HG02798 (cell line): Measurements from ENCODE around the gene OR6P1.

Source experiments
- ATAC-seq: cut with Tn5 transposase; IDR thresholded peaks from one replicate; pipeline ENCODE4 v1.9.1; 2021; ENCODE audit warnings: mild to moderate bottlenecking; ENCODE audit not compliant: unreplicated experiment, poor library complexity

OR6P1 gene, protein sequence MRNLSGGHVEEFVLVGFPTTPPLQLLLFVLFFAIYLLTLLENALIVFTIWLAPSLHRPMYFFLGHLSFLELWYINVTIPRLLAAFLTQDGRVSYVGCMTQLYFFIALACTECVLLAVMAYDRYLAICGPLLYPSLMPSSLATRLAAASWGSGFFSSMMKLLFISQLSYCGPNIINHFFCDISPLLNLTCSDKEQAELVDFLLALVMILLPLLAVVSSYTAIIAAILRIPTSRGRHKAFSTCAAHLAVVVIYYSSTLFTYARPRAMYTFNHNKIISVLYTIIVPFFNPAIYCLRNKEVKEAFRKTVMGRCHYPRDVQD

DNA sequence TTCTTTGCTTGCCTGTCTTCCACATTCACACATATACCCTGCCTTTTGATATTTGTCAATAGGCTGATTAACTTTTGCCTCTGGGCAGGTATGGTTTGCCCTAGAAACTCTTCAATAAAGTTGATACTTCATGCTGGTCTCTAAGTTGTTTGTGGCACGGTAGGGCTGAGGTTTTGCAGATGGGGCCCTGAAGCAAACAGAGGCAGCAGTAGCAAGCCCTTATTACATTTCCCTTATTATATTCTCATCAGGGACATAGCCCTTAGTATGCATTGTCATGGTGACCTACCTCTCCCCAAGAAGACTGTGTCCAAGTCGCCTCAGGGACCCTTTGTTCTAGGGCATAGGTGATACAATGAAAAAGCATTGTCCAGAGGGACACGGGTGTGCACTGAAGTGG is at the start of gene OR6P1:
OR6P1 (minus strand) TSS at position 101 of the 400 bp plus-strand sequence. CDS start 6,976 bp downstream, outside the sequence.
- no peak for ATAC-seq

DNA sequence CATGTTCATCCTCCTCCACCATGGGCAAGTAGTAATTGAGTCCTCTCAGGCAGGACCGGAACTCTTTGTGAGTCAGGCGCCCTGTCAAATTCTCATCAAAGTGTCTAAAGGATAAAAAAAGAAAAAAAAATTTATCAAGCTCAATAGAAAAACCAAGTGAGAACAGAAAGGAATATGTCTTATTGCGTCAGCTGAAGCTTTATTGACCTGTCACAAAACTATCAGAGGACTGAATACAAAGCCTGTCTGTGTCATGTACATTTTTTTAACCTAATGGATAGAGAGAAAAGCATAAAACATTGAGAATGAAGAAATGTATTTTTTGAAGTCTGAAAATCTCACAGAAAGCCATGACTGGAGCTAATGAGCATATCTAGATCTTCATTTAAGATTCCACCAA is 43.4 kb upstream of the OR6P1 start:
- no peak for ATAC-seq

DNA sequence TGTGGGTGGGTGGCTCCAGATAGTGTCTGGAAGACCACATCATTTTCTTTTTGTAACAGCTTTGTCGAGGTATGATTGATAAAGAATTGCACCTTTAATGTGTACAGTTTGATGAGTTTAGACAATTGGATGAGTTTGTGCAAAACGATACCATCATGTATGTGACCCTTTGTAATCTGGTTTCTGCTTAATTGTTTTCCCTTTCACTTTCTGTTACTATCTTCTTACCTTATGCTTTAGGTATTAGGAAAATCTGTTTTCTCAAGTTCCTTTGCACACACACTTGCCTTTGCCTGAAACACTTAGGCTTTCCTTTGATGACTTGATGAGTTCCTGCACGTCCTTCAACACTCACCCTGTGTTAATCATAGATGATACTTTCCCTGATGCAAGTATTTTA is 41.5 kb upstream of the OR6P1 start:
- no peak for ATAC-seq

DNA sequence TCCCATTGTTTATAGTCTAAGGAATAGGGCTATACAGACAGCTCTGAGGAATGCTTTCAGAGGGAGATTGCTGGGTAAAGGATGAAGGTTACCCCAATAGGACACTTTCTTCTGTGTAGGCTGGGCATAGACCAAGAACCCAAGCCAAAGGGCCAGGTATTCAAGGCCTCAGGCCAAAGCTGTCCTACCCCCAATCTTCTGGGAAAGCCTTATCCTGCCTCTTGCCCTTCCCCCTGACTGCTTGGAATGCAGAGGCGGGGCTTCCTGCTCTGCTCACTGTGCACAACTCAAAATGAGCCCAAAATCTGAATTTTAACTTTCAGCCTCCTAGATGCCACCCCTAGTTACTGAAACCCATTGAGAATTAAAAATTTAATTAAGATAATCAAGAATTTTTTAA is 36.9 kb upstream of the OR6P1 start:
- no peak for ATAC-seq

DNA sequence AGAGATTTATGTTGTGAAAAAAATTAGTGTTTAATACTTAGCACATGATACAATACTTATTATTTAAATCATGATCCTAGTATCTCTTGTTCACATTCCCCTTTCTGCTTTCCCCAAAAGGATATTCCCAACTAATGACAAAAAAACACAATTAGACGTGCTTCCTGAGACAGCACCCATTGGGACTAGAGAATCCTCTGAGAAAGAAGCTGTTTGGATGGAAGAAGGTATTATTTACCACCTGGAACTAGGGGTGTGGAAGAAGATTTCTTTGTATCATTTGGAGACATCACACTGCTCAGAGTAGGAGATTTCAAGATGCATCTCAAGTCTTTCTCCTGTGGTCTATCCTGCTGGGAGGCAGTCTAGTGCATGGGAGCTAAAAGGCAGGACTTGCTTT is 34.6 kb upstream of the OR6P1 start, which contains the start of gene OR10Z1:
OR10Z1 (plus strand) TSS at position 301 of the 400 bp plus-strand sequence. CDS start 1,171 bp downstream, outside the sequence.
- ATAC-seq = no peak

DNA sequence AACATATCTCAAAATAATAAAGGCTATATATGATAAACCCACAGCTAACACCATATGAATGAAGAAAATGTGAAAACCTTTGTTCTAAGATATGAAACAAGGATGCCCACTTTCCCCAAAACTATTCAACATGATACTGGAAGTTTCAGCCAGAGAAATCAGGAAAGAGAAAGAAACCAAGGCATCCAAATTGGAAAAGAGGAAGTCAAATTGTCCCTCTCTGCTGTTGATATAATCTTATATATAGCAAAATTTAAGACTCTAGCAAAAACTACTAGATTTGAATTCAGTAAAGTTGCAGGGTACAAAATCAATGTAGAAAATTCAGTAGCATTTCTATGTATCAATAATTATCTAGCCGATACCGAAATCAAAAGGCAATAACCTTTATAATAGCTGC is 30.4 kb upstream of the OR6P1 start:
- no peak for ATAC-seq

DNA sequence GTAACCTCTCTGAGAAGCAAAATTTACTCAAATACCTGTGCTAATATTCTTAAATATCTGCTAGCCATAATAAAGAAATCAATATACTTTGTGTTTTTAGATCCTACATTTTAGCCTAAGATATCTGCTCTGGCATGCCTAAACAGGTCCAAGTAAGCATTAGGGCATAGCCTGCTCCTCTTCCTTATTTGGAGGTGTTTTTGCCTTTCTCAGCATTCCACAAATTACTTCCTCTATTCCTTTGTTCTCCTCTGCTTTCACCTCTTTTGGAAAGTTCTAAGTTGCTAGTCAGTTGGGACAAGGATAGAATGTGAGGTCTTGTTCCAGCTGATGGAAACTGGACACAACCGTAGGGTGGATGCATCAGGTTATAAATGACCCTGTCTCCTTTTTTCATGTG is 16.6 kb upstream of the OR6P1 start:
- no peak for ATAC-seq

DNA sequence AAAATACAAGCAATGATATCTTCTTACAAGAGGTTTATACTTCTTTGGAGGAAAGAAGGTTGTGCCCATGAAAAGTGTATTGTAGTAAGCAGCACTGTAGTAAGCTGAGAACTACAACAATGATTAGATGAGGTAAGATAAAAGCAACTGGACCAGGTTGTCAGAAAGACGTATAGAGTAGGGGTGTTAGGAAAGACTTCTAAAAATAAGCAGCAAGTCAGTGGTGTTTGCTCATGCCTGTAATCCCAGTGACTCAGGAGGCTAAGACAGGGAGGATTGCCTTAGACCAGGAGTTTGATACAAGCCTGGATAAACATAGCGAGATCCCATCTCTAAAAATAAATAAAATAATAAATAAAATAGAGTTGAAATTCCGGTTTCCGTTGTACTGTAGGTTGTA is 13.6 kb upstream of the OR6P1 start:
- ATAC-seq = no peak

DNA sequence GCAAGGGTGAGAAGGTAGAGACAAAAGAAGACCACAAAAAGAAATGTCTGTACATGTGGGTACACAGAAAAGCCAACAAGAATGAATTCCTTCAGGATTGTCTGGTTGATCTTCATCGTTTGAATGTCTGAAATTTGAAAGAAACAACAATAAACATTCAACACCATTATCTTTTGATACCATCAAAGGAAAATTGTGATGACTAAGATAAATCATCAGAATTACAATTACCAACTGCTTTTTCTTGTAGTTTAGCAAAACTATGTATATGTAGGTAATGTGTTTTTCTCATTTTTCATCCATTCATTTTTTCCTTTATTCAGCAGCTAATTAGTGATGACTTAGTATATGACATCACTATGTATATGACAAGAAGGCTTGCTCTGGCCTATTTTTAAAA is 9.4 kb upstream of the OR6P1 start, which contains the start of gene OR10X1:
OR10X1 (minus strand) TSS at position 167 of the 400 bp plus-strand sequence; CDS start at position 167, 0 bp downstream.
- no peak for ATAC-seq

DNA sequence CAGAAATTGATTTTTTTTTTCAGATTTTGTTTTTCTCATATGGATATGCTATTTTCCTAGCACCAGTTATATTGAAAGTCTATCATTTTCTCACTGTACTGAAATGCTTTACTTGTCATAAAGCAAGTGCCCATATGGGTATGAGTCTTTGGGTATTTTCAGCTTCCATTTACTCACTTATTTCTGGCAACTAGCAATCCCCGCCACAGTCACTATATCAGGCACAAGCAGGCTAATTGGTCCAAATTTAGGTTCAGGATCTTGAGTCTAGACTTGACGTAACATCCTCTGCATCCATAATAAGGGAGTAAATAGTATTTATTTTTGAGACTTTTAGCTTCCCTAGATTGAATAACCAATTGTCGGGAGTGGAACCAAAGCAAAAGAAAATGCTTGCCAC is 7.2 kb upstream of the OR6P1 start:
- ATAC-seq = no peak

DNA sequence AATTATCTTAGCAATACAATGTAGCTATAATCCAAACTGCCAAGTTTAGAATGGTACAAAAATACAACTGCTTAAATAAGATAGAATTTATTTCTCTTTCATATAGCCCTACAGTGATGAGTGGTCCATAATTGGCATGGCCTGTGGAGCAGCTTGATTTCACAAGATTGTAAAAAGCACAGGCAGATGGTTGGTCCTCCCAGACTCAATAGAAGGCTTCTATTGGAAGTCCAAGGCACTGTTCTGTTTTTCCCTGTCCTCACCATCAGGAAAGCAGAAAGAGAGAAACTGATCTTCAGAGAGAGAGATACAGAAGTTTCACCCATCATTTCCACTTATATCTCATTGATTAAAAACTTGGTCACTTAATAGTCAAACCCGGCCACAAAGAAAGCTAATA is 1.8 kb upstream of the OR6P1 start:
- ATAC-seq = no peak

DNA sequence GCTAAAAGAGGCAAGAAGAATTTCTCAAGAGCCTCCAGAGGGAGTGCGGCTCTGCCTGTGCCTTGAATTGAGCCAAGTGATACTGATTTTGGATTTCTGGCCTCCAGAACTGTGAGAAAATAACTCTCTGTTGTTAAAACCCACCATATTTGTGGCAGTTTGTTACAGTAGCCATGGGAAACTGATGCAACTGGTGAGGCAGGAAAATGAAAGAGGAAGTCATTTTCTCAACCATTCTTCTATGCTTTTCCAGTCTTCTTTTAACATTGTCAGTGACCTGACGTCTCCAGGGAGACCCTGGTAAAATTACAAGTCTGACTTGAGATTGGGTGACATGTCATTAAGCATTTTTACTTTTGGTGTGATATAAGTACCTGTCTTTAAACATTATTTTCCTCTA is 5.8 kb downstream of the OR6P1 start:
- ATAC-seq = no peak

DNA sequence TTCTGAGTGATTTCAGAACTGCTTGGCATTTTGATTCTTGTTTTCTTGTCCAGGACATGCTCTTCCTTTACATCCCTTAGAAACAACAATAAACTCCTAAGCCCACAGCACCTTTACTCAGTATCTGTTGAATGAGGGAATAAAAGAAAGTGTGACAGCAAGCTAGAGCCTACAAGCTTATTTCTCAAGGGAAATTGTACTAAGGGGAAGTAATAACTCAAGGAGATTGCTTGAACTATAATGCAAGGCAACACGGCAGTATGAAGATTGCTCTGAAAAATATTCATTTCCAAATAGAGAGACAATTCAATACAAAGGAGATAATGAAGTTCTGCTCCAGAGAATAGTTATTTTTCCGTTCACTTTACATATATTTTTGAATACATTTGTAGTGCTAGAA is 6.5 kb downstream of the OR6P1 start:
- no peak for ATAC-seq

DNA sequence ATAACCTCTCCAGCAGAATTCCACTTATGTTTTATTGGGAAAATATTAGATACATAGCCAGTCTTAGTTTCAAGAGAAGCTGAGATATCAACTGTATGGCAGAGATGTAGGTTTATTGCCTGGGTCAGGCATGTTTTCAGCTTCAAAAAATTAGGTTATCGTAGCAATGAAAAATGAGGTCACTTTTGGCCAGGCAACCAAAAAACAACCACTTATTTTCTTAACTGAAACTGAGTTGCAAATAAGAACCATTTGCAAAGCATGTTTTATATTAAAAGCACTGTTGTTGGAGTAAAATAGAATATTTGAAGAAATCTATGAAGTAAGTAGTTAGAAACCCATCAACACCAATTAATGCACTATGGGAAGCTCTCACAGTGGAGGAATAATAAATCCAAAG is 10.7 kb downstream of the OR6P1 start:
- ATAC-seq = no peak

DNA sequence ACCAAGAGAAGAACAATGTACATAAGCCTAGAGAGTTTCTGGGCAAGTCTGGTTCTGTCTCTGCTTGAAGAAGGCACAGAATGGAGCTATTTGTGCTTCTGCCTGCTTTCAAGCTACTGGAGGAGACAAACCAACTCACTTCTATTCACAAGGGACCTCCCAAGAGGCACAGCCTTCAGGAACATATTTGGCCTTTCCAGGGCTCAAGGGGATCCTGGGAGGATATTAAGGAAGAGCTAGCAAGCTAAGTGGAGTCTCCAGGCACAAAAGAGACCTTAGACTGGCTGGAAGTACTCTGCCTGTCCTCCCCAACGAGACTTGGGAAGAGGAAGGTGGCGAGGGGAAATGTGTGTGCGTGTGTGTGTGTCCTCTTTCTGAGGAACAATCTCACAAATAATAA is 16.0 kb downstream of the OR6P1 start, which contains the start of gene OR6Y1:
OR6Y1 (minus strand) TSS at position 54 of the 400 bp plus-strand sequence. CDS start 6,300 bp downstream, outside the sequence.
- ATAC-seq = no peak

DNA sequence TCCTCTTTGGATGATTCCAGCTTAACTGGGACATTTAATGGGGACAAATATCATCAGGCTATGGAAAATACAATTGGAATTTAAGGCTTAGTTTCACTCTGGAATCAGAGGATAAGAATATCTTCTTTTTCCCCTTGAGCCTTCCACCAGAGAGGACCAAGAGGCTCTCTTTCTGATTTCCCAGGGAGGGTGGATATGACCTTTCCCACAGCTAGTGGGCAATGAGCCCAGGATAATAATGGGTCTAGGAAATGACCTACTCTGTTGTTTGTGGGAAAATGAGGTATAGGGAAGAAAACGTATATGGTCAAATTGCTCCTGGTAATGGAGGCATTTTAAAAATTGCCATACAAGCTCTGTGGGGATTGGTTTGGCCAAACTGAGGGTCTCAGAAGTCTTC is 18.1 kb downstream of the OR6P1 start:
- no peak for ATAC-seq

DNA sequence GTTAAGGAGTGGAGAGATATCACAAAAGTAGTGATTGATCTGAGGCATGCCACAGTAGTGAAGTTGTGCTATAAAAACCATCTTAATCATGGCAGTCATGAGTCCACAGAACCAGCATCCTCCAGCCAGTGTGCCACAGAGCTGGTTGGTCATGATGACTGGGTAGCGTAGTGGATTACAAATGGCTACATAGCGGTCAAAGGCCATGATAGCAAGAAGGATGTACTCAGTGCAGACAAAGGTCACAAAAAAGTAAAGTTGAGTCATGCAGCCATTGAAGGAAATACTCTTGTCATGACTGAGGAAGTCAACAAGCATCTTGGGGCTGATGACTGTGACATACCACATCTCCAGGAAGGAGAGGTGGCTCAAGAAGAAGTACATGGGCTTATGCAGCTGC is 22.8 kb downstream of the OR6P1 start:
- ATAC-seq = no peak

DNA sequence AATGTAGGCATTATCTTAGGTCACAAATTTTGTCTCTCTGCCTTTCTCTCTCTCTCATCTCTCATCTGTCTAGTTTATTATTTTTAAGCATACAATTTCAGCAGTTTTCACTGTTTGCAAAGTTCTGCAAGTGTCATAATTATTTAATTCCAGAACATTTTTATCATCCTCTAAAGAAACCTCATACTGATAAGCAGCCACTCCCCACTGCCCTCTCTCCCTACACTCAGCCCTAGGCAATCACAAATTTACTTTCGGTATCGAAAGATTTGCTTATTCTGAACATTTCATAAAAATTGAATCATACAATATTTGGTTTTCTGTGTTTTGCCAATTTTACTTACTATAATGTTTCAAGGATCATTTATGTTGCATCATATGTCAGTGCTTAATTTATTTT is 32.8 kb downstream of the OR6P1 start:
- ATAC-seq = no peak

DNA sequence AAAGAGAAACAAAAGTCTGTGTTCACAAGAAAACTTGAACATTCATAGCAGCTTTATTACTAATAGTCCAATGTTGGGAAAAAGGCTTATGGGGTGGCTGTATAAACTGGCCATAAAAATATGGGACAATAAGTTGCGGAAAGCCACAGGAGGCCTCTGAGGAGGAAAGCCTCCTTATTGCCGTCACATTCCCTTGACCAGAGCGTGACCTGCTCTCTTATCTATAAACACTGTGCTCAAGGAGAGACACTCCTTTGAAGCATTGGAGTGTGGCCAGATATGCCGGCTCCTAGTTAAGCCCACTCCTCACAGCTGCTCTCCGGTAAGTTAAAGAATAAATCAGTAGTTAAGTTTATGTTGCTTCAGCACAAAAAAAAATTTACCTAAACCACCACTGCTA is 35.9 kb downstream of the OR6P1 start:
- ATAC-seq = no peak

DNA sequence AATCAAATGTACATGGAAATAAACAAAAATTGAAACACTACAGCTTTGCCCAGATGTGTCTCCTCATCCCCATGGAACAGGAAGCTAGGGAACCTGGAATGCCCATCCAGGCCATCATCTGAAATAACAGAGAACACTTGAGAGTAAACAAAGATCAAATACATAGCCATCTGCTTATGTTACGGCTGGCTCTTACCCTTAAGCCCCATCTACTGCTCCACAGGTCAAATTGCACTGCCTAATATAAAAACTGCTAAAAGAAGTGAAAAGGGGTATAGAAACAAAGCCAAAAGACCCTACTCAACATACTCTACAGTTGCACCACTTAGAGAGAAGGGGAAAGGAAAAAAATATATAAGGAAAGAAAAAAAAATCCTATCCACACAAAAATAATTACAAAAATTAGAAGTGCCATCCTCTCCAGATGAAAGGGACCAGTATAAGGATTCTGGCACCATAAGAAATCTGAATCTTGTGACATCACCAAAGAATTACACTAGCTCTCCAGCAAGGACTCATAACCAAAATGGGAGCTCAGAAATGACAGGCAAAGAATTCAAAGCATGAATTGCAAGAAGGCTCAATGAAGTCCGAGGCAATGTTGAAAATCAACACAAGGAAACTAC is 43.1 kb downstream of the OR6P1 start:
- no peak for ATAC-seq

DNA sequence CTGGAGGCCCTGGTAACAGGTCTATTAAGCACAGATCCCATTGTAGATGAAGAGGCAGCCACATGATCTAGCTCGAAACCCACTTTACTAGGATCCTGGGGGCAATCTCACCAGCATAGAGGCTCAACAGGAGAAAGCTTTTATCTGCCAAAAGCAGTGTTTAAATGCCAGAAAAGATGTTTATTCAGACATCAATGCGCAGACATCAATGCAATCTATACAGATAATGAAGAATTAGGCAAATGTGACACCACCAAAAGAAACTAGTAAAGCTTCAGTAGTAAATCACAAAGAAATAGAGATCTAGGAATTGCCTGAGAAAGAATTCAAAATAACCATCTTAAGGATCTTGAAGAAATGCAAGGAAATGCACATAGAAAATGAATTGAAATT is 48.7 kb downstream of the OR6P1 start:
- ATAC-seq = no peak
